Gastroesophageal sphincter (tissue), 3 donors: ENCODE data around the gene LMO1.

Experiments used
- POLR2AphosphoS5 ChIP-seq: sonication (generic); formaldehyde crosslinking; IDR thresholded peaks from one replicate; pipeline ENCODE4 v1.6.1; 2017; ENCODE audit warnings: antibody characterized with exemption
- TF ChIP-seq, protein P1 (sequence below), 4 experiments: fragments of 200-600 bp in 2 of 4; fragments of 450-650 bp in 2 of 4; sonication (generic) in 1 of 4; IDR thresholded peaks; one replicate each; pipeline ENCODE4 v1.5.1; 2017 to 2019; ENCODE audit warnings: antibody characterized with exemption in 4 of 4, mild to moderate bottlenecking in 2 of 4, moderate library complexity in 2 of 4

GRCh38 chr11:8273287-8273686, 9.6 kb upstream of the LMO1 start:
- TF ChIP-seq, protein P1, sequence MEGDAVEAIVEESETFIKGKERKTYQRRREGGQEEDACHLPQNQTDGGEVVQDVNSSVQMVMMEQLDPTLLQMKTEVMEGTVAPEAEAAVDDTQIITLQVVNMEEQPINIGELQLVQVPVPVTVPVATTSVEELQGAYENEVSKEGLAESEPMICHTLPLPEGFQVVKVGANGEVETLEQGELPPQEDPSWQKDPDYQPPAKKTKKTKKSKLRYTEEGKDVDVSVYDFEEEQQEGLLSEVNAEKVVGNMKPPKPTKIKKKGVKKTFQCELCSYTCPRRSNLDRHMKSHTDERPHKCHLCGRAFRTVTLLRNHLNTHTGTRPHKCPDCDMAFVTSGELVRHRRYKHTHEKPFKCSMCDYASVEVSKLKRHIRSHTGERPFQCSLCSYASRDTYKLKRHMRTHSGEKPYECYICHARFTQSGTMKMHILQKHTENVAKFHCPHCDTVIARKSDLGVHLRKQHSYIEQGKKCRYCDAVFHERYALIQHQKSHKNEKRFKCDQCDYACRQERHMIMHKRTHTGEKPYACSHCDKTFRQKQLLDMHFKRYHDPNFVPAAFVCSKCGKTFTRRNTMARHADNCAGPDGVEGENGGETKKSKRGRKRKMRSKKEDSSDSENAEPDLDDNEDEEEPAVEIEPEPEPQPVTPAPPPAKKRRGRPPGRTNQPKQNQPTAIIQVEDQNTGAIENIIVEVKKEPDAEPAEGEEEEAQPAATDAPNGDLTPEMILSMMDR (IDR thresholded peaks at IDR 0.05) = no peak
- no peak for TF ChIP-seq POLR2AphosphoS5
